ENCODE results near the gene SAMD8. TPM values are rescaled to one million over a fixed set of nuclear protein-coding genes. Genes with fewer than 3 reads are reported as not detected.
A peak's percentile ranks its signal among the peaks of the same experiment; 100 is the strongest.

SAMD8 gene
- polyA plus RNA-seq, 3 donors: 13.0 to 18.8 (median 13.7) TPM

- H3K4me1 Mint-ChIP-seq: peaks cover 3% of the 10 kb centered on the region
- H3K79me2 ChIP-seq (ENCODE audit: insufficient read depth, low read length): no peaks in the 10 kb centered on the region
- H3K4me3 ChIP-seq (replicated peaks in 1 of 3; ENCODE audit: low read depth in 2 of 3, low read length in 3 of 3): no peak overlapping the region
- no peaks in the 10 kb centered on the region for H3K36me3 Mint-ChIP-seq
- 100% methylated on average over 1 of the region's 4 CpGs for WGBS (ENCODE audit: insufficient coverage)
- no peaks in the 10 kb centered on the region for H3K9me3 ChIP-seq (replicated peaks in 1 of 2; ENCODE audit: control insufficient read depth in 1 of 2, insufficient read depth in 1 of 2, low read length in 2 of 2)
- H3K4me3 Mint-ChIP-seq: no peak overlapping the region
- intact Hi-C loops (cut with micrococcal nuclease): no loop called here
- TF ChIP-seq CTCF (IDR thresholded peaks at IDR 0.05): no peak
- H3K27me3 Mint-ChIP-seq (ENCODE audit: low read depth in 3 of 3): peaks cover 0 to 10% (median 3%) of the 10 kb centered on the region in 3 donors
- no peak overlapping the region for H2AFZ ChIP-seq (ENCODE audit: insufficient read depth, low read depth, low read length, poor library complexity, severe bottlenecking)
- DNase-seq: no peak
- no peak overlapping the region for H3K27ac Mint-ChIP-seq
- no peak overlapping the region for H3K4me2 ChIP-seq (replicated peaks; ENCODE audit: extremely low read depth, low read length, poor library complexity, severe bottlenecking)
- no peaks in the 10 kb centered on the region for H4K20me1 ChIP-seq (ENCODE audit: insufficient read depth, low read length)
- H3K36me3 ChIP-seq (replicated peaks in 1 of 2; ENCODE audit: control insufficient read depth in 1 of 2, insufficient read depth in 2 of 2, low read length in 2 of 2): no peaks in the 10 kb centered on the region
- H3K27me3 ChIP-seq (ENCODE audit: control insufficient read depth in 2 of 2, insufficient read depth in 2 of 2, low read length in 2 of 2): no peaks in the 10 kb centered on the region
- H3K4me1 ChIP-seq (ENCODE audit: control insufficient read depth in 1 of 2, insufficient read depth in 2 of 2, low read length in 2 of 2): no peaks in the 10 kb centered on the region
- no peak overlapping the region for H3K27ac ChIP-seq (ENCODE audit: low read depth in 1 of 2, low read length in 2 of 2)
- H3K9ac ChIP-seq (ENCODE audit: insufficient read depth, low read length, poor library complexity, severe bottlenecking): no peak overlapping the region
- no peaks in the 10 kb centered on the region for H3K9me3 Mint-ChIP-seq
Observed at GRCh38 chr10:75065076-75065475, 46.4 kb upstream of the SAMD8 start.

- Histone ChIP-seq H3K9ac (ENCODE audit: insufficient read depth, low read length, poor library complexity, severe bottlenecking) (no peak overlapping the region), H3K4me2 (replicated peaks; ENCODE audit: extremely low read depth, low read length, poor library complexity, severe bottlenecking) (no peak overlapping the region), H3K27ac (ENCODE audit: low read depth in 1 of 2, low read length in 2 of 2) (no peak overlapping the region), H3K4me1 (ENCODE audit: control insufficient read depth in 1 of 2, insufficient read depth in 2 of 2, low read length in 2 of 2) (no peaks in the 10 kb centered on the region), H3K79me2 (ENCODE audit: insufficient read depth, low read length) (no peaks in the 10 kb centered on the region), H2AFZ (ENCODE audit: insufficient read depth, low read depth, low read length, poor library complexity, severe bottlenecking) (no peak overlapping the region), H4K20me1 (ENCODE audit: insufficient read depth, low read length) (no peaks in the 10 kb centered on the region), H3K36me3 (replicated peaks in 1 of 2; ENCODE audit: control insufficient read depth in 1 of 2, insufficient read depth in 2 of 2, low read length in 2 of 2) (no peaks in the 10 kb centered on the region), H3K27me3 (ENCODE audit: control insufficient read depth in 2 of 2, insufficient read depth in 2 of 2, low read length in 2 of 2) (no peaks in the 10 kb centered on the region), H3K9me3 (replicated peaks in 1 of 2; ENCODE audit: control insufficient read depth in 1 of 2, insufficient read depth in 1 of 2, low read length in 2 of 2) (no peaks in the 10 kb centered on the region), H3K4me3 (replicated peaks in 1 of 3; ENCODE audit: low read depth in 2 of 3, low read length in 3 of 3) (no peak overlapping the region)
- whole genome bisulfite sequencing (ENCODE audit: insufficient coverage): 50% methylated on average over 2 of the region's 5 CpGs
- Mint-ChIP-seq H3K36me3 (no peaks in the 10 kb centered on the region), H3K9me3 (no peaks in the 10 kb centered on the region), H3K4me1 (peaks cover 3% of the 10 kb centered on the region), H3K4me3 (no peak overlapping the region), H3K27ac (peak overlapping the region in 2 of 7 donors; percentile 13 to 65), H3K27me3 (ENCODE audit: low read depth in 3 of 3) (peaks cover 0 to 8% (median 3%) of the 10 kb centered on the region in 3 donors)
- no peak for TF ChIP-seq CTCF (IDR thresholded peaks at IDR 0.05)
- DNase-seq: no peak
- intact Hi-C loops (cut with micrococcal nuclease): no loop called here
Observed at GRCh38 chr10:75066271-75066670, 45.2 kb upstream of the SAMD8 start.

All from CD14-positive monocyte (primary cell).